Peyer's patch (tissue), 4 donors: ENCODE data around the gene NAV2.

Experiments used
- POLR2A ChIP-seq, 2 donors: fragments of 450-650 bp; IDR thresholded peaks; one replicate each; pipeline ENCODE4 v1.5.1; 2017; ENCODE audit warnings: antibody characterized with exemption in 2 of 2, mild to moderate bottlenecking in 2 of 2, moderate library complexity in 2 of 2
- TF ChIP-seq, protein P1 (sequence below), 6 experiments: fragments of 450-650 bp in 4 of 6; fragments of 200-600 bp in 2 of 6; sonication (generic) in 1 of 6; IDR thresholded peaks; one replicate each; pipeline ENCODE4 v1.5.1; 2017 to 2019; ENCODE audit warnings: antibody characterized with exemption in 6 of 6, mild to moderate bottlenecking in 3 of 6, moderate library complexity in 1 of 6

DNA sequence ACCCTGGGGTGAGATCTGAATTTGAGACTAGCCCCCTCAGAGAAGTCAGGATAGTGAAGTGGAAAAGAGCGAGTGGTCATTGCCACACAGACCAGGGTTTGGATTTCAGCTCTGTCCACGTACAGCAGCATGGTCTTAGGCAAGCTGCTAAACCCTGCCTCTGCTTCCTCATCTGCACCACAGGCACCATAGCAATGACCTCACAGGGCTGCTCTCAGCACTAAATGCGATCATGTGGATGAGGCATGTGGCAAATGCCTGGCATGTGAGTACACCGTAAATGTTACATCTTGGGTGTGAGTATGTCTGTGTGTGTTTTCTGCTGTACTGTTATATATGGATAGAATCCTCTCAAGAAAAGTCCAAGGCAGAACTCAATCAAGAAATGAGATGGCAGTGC, 15.8 kb downstream of the NAV2 start:
- TF ChIP-seq POLR2A (IDR thresholded peaks at IDR 0.05), result no peak
- TF ChIP-seq, protein P1, sequence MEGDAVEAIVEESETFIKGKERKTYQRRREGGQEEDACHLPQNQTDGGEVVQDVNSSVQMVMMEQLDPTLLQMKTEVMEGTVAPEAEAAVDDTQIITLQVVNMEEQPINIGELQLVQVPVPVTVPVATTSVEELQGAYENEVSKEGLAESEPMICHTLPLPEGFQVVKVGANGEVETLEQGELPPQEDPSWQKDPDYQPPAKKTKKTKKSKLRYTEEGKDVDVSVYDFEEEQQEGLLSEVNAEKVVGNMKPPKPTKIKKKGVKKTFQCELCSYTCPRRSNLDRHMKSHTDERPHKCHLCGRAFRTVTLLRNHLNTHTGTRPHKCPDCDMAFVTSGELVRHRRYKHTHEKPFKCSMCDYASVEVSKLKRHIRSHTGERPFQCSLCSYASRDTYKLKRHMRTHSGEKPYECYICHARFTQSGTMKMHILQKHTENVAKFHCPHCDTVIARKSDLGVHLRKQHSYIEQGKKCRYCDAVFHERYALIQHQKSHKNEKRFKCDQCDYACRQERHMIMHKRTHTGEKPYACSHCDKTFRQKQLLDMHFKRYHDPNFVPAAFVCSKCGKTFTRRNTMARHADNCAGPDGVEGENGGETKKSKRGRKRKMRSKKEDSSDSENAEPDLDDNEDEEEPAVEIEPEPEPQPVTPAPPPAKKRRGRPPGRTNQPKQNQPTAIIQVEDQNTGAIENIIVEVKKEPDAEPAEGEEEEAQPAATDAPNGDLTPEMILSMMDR (IDR thresholded peaks at IDR 0.05), result no peak
